OCI-LY1 (cell line): ENCODE data around the gene ARHGAP25.

Experiments
- EZH2 ChIP-seq: fragments of 200-600 bp; sonication (generic), shearing (Covaris generic); IDR thresholded peaks from 2 replicates; pipeline ENCODE4 v1.8.0; 2017; ENCODE audit warnings: borderline replicate concordance, mixed run types, mild to moderate bottlenecking, antibody characterized with exemption, low read length, moderate library complexity, mixed read lengths
- TF ChIP-seq, protein P1 (sequence below): fragments of 200-600 bp; sonication (generic), shearing (Covaris generic); IDR thresholded peaks from 2 replicates; pipeline ENCODE4 v1.5.1; 2017; ENCODE audit warnings: mild to moderate bottlenecking, antibody characterized with exemption, low read length, moderate library complexity, mixed read lengths

DNA sequence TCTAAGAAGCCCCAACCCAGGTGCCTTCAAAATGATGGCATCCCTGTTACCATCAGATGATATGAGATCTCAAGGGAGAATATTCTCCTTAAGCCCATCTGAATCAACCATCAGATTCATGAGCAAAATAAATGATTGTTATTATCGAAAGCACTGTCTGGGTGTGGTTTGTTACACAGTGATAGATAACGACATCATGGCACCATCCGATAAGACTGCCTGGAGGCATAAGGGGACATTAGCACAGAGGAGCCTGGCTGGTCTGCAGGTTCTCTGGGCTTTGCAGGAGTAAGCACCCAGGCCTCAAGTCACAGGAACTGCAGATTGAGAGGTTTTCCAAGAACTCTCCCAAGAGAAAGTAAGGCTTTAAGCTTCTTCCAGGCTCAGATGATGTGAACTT, 120.9 kb downstream of the ARHGAP25 start:
- TF ChIP-seq, protein P1, sequence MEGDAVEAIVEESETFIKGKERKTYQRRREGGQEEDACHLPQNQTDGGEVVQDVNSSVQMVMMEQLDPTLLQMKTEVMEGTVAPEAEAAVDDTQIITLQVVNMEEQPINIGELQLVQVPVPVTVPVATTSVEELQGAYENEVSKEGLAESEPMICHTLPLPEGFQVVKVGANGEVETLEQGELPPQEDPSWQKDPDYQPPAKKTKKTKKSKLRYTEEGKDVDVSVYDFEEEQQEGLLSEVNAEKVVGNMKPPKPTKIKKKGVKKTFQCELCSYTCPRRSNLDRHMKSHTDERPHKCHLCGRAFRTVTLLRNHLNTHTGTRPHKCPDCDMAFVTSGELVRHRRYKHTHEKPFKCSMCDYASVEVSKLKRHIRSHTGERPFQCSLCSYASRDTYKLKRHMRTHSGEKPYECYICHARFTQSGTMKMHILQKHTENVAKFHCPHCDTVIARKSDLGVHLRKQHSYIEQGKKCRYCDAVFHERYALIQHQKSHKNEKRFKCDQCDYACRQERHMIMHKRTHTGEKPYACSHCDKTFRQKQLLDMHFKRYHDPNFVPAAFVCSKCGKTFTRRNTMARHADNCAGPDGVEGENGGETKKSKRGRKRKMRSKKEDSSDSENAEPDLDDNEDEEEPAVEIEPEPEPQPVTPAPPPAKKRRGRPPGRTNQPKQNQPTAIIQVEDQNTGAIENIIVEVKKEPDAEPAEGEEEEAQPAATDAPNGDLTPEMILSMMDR: no peak
- no peak for TF ChIP-seq EZH2
